ENCODE measurements around the gene THAP8. TPM values are rescaled to one million over a fixed set of nuclear protein-coding genes. Genes with fewer than 3 reads are reported as not detected.

Gene THAP8, protein sequence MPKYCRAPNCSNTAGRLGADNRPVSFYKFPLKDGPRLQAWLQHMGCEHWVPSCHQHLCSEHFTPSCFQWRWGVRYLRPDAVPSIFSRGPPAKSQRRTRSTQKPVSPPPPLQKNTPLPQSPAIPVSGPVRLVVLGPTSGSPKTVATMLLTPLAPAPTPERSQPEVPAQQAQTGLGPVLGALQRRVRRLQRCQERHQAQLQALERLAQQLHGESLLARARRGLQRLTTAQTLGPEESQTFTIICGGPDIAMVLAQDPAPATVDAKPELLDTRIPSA
- 1 to 10 TPM; 1.8 to 3.2 (median 2.8) TPM for total RNA-seq
- total RNA-seq (2013), result 2.2 TPM

DNA sequence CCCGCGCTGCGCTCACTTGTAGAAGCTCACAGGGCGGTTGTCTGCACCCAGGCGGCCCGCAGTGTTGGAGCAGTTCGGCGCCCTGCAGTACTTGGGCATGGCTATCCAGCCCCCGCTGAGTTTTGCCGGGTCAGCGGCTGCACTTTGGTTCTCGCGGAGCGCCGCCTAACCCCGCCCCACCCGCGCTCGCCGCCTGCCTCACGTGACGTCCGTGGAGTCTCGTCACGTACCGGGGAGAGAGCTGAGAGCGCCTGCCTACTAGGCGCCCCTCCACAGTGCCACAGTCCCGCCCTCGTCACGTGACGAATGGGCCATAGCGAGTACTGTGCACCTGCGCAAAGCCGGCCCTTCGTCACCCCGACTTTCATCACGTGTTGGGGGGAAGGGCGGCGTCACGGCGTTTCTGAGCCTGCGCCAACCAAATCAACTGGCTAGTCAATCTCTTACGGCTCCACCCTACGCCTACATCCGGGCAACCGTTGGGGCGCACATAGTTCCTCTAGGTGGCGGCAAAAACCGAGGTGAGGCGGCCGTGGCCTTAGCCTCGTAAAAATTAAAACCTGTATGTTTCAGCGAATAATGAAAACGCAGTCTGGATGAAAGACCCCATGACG lies at the start of gene THAP8:
Gene THAP8 (minus strand): TSS at position 167 of the 614 bp plus-strand sequence. CDS start 68 bp downstream, at position 99.
- Mint-ChIP-seq H3K4me1 (peaks cover 26 to 29% of the 10 kb centered on the region in 2 donors), H3K36me3 (no peaks in the 10 kb centered on the region), H3K27me3 (ENCODE audit: low read depth in 2 of 2) (no peaks in the 10 kb centered on the region), H3K27ac (peak within 1 kb of the TSS; percentile 93 to 94), H3K4me3 (peak within 1 kb of the TSS; percentile 98), H3K9me3 (no peaks in the 10 kb centered on the region)
- H3K27ac ChIP-seq (ENCODE audit: low read length), result peak within 1 kb of the TSS; percentile 90
- peaks cover 18% of the 10 kb centered on the region for H3K4me1 ChIP-seq (ENCODE audit: control insufficient read depth, insufficient read depth, low read length)
- ATAC-seq (peak; percentile 83 to 94 (median 84)), DNase-seq (peak; percentile 99 to 100)
- intact Hi-C loops (cut with micrococcal nuclease), result loop anchor here (1.0 to 5.0 kb wide), 6 partner anchors 40 to 160 kb away; partner anchors contain the start of genes ALKBH6, SDHAF1, TBCB and ZNF565
- 0% methylated on average over 56 of the region's 56 CpGs for WGBS (ENCODE audit: insufficient coverage)
- peak within 1 kb of the TSS; percentile 85 for H3K4me3 ChIP-seq (ENCODE audit: low read length)
- TF ChIP-seq CTCF (IDR thresholded peaks at IDR 0.05), result peak; percentile 66
- no peaks in the 10 kb centered on the region for H3K9me3 ChIP-seq (ENCODE audit: control insufficient read depth, insufficient read depth, low read length)
- no peaks in the 10 kb centered on the region for H3K27me3 ChIP-seq (ENCODE audit: control insufficient read depth, insufficient read depth, low read length)
- H3K36me3 ChIP-seq (ENCODE audit: control insufficient read depth, insufficient read depth, low read length), result no peaks in the 10 kb centered on the region

DNA sequence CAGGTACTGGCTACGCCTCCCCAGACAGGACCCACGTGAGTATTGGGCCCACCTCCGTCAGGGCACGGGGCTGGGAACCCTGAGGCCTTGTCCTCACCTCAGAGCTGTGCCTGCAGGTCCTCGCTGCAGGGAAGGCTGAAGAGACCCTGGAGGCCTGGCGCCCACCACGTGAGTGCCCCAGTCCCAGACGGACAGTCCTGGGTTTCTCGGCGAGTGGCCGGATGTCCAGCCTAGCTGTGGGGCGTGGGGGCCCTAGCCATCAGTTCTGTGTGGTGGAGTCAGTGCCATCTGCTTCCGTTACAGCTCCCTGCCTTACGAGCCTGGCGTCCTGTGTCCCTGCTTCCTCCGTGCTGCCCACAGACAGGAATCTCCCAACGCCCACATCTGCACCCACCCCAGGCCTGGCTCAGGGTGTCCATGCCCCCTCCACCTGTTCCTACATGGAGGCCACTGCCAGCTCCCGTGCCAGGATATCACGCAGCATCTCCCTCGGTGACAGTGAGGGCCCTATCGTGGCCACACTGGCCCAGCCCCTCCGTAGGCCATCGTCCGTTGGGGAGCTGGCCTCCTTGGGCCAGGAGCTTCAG lies 49.0 kb upstream of the THAP8 start:
- Histone ChIP-seq H3K36me3 (ENCODE audit: control insufficient read depth, insufficient read depth, low read length) (no peaks in the 10 kb centered on the region), H3K4me1 (ENCODE audit: control insufficient read depth, insufficient read depth, low read length) (no peaks in the 10 kb centered on the region), H3K4me3 (ENCODE audit: low read length) (no peak overlapping the region), H3K27me3 (ENCODE audit: control insufficient read depth, insufficient read depth, low read length) (no peaks in the 10 kb centered on the region), H3K27ac (ENCODE audit: low read length) (no peak overlapping the region), H3K9me3 (ENCODE audit: control insufficient read depth, insufficient read depth, low read length) (no peaks in the 10 kb centered on the region)
- DNase-seq (no peak), ATAC-seq (no peak)
- Mint-ChIP-seq H3K36me3 (no peaks in the 10 kb centered on the region), H3K4me3 (no peak overlapping the region), H3K4me1 (no peaks in the 10 kb centered on the region), H3K27ac (no peak overlapping the region), H3K9me3 (no peaks in the 10 kb centered on the region), H3K27me3 (ENCODE audit: low read depth in 2 of 2) (no peaks in the 10 kb centered on the region)
- intact Hi-C loops (cut with micrococcal nuclease), result no loop called here
- 98% methylated on average over 24 of the region's 24 CpGs for WGBS (ENCODE audit: insufficient coverage)
- TF ChIP-seq CTCF (IDR thresholded peaks at IDR 0.05), result no peak

GRCh38 chr19:36101550-36102327 lies 47.7 kb upstream of the THAP8 start:
- Histone ChIP-seq H3K4me1 (ENCODE audit: control insufficient read depth, insufficient read depth, low read length) (no peaks in the 10 kb centered on the region), H3K9me3 (ENCODE audit: control insufficient read depth, insufficient read depth, low read length) (no peaks in the 10 kb centered on the region), H3K27me3 (ENCODE audit: control insufficient read depth, insufficient read depth, low read length) (no peaks in the 10 kb centered on the region), H3K4me3 (ENCODE audit: low read length) (no peak overlapping the region), H3K36me3 (ENCODE audit: control insufficient read depth, insufficient read depth, low read length) (no peaks in the 10 kb centered on the region), H3K27ac (ENCODE audit: low read length) (no peak overlapping the region)
- H3K27ac Mint-ChIP-seq, result no peak overlapping the region
- H3K4me1 Mint-ChIP-seq, result no peaks in the 10 kb centered on the region
- ATAC-seq (no peak), DNase-seq (no peak)
- H3K27me3 Mint-ChIP-seq (ENCODE audit: low read depth in 2 of 2), result no peaks in the 10 kb centered on the region
- no peak for TF ChIP-seq CTCF (IDR thresholded peaks at IDR 0.05)
- no peak overlapping the region for H3K4me3 Mint-ChIP-seq
- intact Hi-C loops (cut with micrococcal nuclease), result no loop called here
- no peaks in the 10 kb centered on the region for H3K9me3 Mint-ChIP-seq
- WGBS (ENCODE audit: insufficient coverage), result 95% methylated on average over 27 of the region's 27 CpGs
- no peaks in the 10 kb centered on the region for H3K36me3 Mint-ChIP-seq
